ENCODE results near the gene MRPL11.
"Not testable (repeated sequence)": the region's sequence is repeated elsewhere in the genome, so short reads cannot be mapped to it uniquely, and the experiment has no call there.

Gene MRPL11

GRCh38 chr11:66464916-66465315 is 26.3 kb upstream of the MRPL11 start:
- TF ChIP-seq CTCF (conservative IDR thresholded peaks at IDR 0.05): no peak
- H3K27ac ChIP-seq: no peak overlapping the region

- not testable (repeated sequence) for H3K27ac ChIP-seq
Measured at GRCh38 chr11:66464116-66464515, 25.5 kb upstream of the MRPL11 start.

- TF ChIP-seq CTCF (conservative IDR thresholded peaks at IDR 0.05): no peak
- H3K27ac ChIP-seq: no peak overlapping the region
Measured at GRCh38 chr11:66462911-66463310, 24.3 kb upstream of the MRPL11 start.

GRCh38 chr11:66462010-66462409 is 23.4 kb upstream of the MRPL11 start:
- H3K27ac ChIP-seq: no peak overlapping the region
- no peak for TF ChIP-seq CTCF (conservative IDR thresholded peaks at IDR 0.05)

- no peak for TF ChIP-seq CTCF (conservative IDR thresholded peaks at IDR 0.05)
- no peak overlapping the region for H3K27ac ChIP-seq
Measured at GRCh38 chr11:66459138-66459778, 20.6 kb upstream of the MRPL11 start.

GRCh38 chr11:66457826-66458225 is 19.2 kb upstream of the MRPL11 start:
- TF ChIP-seq CTCF (conservative IDR thresholded peaks at IDR 0.05): no peak
- H3K27ac ChIP-seq: no peak overlapping the region

- TF ChIP-seq CTCF (conservative IDR thresholded peaks at IDR 0.05): no peak
Measured at GRCh38 chr11:66454828-66455227, 16.2 kb upstream of the MRPL11 start.

GRCh38 chr11:66454247-66454646 is 15.6 kb upstream of the MRPL11 start:
- H3K27ac ChIP-seq: no peak overlapping the region
- no peak for TF ChIP-seq CTCF (conservative IDR thresholded peaks at IDR 0.05)

More at GRCh38 chr11:66454828-66455227, 16.2 kb upstream of the MRPL11 start:
- H3K27ac ChIP-seq: no peak overlapping the region

Data from VCaP (cell line).